ENCODE data around the gene XAF1. TPM values are rescaled to one million over a fixed set of nuclear protein-coding genes. Genes with fewer than 3 reads are reported as not detected.
A peak's percentile ranks its signal among the peaks of the same experiment; 100 is the strongest.

XAF1 gene
- total RNA-seq, 1 donor from 2014 or later, result 18.6 TPM

DNA sequence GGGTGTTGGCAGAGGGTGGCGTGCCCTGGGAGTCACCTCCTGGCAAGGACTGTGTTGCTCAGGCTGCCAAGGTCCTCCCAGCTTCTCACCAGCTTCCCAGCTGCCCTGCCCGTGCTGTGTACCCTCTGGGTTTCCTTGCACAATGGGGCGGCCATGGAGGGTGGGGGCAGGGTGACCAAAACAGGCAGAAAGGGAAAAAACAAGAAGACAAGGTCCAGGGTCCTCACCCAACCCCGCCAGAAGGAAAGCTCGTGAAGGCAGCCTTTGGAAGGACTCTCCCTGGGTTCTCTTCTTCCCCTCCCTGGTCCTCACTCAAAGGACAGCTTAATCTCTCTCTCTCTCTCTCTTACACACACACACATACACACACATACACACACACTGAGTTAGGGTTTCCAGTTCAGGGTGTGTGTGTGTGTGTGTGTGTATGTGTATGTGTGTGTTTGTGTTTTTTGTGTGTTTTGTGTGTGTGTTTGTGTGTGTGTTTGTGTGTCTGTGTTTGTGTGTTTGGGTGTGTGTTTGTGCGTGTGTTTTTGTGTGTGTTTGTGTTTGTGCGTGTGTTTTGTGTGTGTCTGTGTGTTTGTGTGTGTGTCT, 44.7 kb upstream of the XAF1 start:
- intact Hi-C loops (cut with micrococcal nuclease), result no loop called here
- no peak for DNase-seq
- Histone ChIP-seq H3K4me3 (no peak overlapping the region), H3K27ac (replicated peaks) (no peak overlapping the region), H3K36me3 (no peaks in the 10 kb centered on the region), H3K27me3 (ENCODE audit: low read depth) (peaks cover 98% of the 10 kb centered on the region), H3K4me1 (peaks cover 19% of the 10 kb centered on the region), H3K9me3 (replicated peaks) (peaks cover 22% of the 10 kb centered on the region)
- TF ChIP-seq, protein P1, sequence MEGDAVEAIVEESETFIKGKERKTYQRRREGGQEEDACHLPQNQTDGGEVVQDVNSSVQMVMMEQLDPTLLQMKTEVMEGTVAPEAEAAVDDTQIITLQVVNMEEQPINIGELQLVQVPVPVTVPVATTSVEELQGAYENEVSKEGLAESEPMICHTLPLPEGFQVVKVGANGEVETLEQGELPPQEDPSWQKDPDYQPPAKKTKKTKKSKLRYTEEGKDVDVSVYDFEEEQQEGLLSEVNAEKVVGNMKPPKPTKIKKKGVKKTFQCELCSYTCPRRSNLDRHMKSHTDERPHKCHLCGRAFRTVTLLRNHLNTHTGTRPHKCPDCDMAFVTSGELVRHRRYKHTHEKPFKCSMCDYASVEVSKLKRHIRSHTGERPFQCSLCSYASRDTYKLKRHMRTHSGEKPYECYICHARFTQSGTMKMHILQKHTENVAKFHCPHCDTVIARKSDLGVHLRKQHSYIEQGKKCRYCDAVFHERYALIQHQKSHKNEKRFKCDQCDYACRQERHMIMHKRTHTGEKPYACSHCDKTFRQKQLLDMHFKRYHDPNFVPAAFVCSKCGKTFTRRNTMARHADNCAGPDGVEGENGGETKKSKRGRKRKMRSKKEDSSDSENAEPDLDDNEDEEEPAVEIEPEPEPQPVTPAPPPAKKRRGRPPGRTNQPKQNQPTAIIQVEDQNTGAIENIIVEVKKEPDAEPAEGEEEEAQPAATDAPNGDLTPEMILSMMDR (IDR thresholded peaks at IDR 0.05; ENCODE audit: borderline replicate concordance), result no peak

DNA sequence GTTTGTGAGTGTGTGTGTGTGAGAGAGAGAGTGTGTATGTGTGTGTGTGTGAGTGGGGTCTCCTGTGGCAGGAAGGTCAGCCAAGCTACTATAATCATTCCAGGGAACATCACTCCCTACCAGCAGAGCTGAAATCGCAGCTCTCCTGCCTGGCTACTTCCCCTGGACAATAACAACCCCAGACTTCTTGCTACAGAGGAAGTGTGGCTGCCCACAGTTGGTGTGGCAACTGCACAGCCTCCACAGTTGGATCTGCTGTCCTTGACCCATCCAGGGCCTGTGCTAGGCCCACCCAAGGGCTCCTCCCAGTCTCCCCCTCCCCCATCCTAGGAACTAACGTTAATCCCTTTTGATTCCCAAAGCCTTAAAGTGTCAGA, 44.2 kb upstream of the XAF1 start:
- TF ChIP-seq, protein P1 (IDR thresholded peaks at IDR 0.05; ENCODE audit: borderline replicate concordance), result no peak
- DNase-seq, result no peak
- Histone ChIP-seq H3K27ac (replicated peaks) (no peak overlapping the region), H3K4me3 (no peak overlapping the region), H3K9me3 (replicated peaks) (peaks cover 26% of the 10 kb centered on the region), H3K27me3 (ENCODE audit: low read depth) (peaks cover 98% of the 10 kb centered on the region), H3K36me3 (no peaks in the 10 kb centered on the region), H3K4me1 (peaks cover 19% of the 10 kb centered on the region)
- intact Hi-C loops (cut with micrococcal nuclease), result no loop called here

DNA sequence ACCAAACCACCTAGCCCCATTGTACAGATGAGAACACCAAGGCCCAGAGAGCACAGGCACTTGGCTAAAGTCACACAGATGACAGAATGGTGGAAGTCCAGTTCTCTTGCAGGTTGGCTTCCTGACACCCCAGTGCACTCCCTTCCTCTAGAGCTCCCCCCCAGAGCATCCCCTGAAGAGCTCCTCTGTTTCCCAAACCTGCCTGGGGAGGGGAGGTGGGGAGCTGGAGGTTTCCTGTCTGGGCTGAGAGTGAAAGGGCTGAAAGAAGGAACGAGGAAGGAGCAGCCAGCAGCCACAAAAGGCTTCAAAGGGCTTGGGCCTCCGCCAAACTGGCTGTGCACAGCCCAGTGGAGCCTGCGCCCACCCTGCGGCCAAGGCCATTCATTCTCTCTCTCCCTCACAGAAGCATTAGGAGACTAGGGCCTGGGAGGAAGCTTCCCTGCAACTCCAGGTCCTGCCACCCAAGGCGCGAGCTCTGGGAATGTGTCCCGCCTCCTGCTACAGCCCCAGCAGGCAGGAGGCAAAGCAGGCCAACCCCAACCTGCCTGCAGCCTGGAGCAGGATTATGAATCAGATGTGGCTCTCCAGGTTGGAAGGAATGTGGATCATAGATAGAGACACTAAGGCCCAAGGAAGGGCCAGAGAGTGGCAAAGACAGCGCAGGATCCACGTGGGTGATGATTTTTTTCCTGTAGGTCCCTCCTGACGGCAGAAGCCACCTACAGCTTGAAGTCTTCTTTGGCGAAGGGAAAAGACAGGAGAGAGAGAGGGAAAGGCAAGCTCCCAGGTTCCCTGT, 43.6 kb upstream of the XAF1 start:
- Histone ChIP-seq H3K4me1 (peaks cover 19% of the 10 kb centered on the region), H3K4me3 (peak overlapping the region; percentile 58), H3K27ac (replicated peaks) (no peak overlapping the region), H3K27me3 (ENCODE audit: low read depth) (peaks cover 96% of the 10 kb centered on the region), H3K9me3 (replicated peaks) (peaks cover 30% of the 10 kb centered on the region), H3K36me3 (no peaks in the 10 kb centered on the region)
- TF ChIP-seq, protein P1 (IDR thresholded peaks at IDR 0.05; ENCODE audit: borderline replicate concordance), result no peak
- intact Hi-C loops (cut with micrococcal nuclease), result no loop called here
- DNase-seq, result no peak

DNA sequence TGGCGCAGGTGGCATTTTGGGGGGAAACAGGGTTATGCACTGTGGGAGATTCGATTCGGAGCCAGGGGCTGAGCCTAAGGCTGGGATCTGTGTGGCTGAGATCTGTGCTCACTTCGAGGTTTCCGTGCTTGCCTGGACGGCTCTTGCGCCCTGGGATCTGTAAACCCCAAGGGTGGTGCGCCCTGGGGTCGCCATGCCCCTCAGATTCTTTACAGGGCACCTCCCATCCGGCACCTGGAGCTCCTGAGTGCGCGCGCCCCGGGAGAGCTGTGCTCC, 43.1 kb upstream of the XAF1 start:
- H3K4me3 ChIP-seq, result peak overlapping the region; percentile 58
- peaks cover 96% of the 10 kb centered on the region for H3K27me3 ChIP-seq (ENCODE audit: low read depth)
- peaks cover 19% of the 10 kb centered on the region for H3K4me1 ChIP-seq
- no peak overlapping the region for H3K27ac ChIP-seq (replicated peaks)
- DNase-seq, result no peak
- H3K9me3 ChIP-seq (replicated peaks), result peaks cover 30% of the 10 kb centered on the region
- H3K36me3 ChIP-seq, result no peaks in the 10 kb centered on the region
- intact Hi-C loops (cut with micrococcal nuclease), result no loop called here
- TF ChIP-seq, protein P1 (IDR thresholded peaks at IDR 0.05; ENCODE audit: borderline replicate concordance), result no peak

DNA sequence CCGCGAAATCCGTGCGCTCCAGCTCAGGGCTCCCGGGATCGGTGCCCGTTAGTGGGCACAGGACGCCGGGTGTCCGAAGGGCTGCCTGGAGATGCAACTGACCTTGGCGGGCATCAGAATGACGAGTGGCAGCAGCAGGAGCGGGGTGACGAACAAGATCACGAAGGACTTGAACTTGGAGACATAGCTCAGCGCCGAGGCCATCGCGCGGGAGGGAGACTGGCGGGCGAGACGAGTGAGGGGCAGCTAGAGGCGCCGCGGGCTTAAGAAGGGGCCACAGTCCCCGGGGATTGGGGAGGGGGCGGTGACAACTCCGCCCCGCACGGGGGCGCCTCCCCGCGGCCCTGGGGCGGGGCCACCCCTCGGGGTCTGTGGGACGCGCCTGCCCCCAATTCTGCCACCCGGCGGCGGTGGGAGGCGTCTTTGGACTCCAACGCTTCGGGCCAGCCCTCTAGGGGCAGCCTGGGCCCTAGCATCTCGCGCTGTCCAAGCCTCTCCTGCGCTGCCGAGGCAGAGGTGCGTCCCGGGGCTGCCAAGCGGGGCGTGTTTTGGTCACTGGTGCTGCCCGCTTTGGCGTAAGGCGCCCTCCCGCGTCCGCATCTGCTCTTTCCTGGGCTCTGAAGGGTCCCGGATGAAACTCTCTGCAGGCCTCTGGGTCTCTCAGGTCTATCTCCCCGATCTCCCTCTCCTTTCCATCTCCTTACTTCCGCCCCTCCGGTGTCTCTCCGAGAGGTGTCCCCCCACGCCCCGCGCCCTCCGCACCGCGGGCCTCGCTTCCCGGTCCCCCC, 42.5 kb upstream of the XAF1 start, which contains the start of gene SLC13A5:
TSS of gene SLC13A5 (minus strand) at position 240 of the 788 bp plus-strand sequence. CDS start at position 204, 36 bp downstream.
- TF ChIP-seq, protein P1 (IDR thresholded peaks at IDR 0.05; ENCODE audit: borderline replicate concordance), result peak; percentile 39
- Histone ChIP-seq H3K27me3 (ENCODE audit: low read depth) (peaks cover 94% of the 10 kb centered on the region), H3K27ac (replicated peaks) (no peak within 1 kb of the TSS), H3K4me1 (peaks cover 19% of the 10 kb centered on the region), H3K4me3 (peak within 1 kb of the TSS; percentile 58), H3K36me3 (no peaks in the 10 kb centered on the region), H3K9me3 (replicated peaks) (peaks cover 30% of the 10 kb centered on the region)
- DNase-seq, result no peak
- intact Hi-C loops (cut with micrococcal nuclease), result no loop called here
